HEK293 (cell line): ENCODE measurements around the gene DMD.

ENCODE experiments used
- CTCF ChIA-PET: fragments of 350-600 bp; formaldehyde crosslinking; extraction: SDS; loops from one replicate; lab custom pipeline; 2021; ENCODE audit warnings: antibody characterized with exemption; lab: Yijun Ruan, JAX
- POLR2A ChIA-PET: fragments of 300-600 bp; formaldehyde crosslinking; extraction: SDS; loops from one replicate; lab custom pipeline; 2020; ENCODE audit warnings: antibody characterized with exemption, inconsistent platforms; lab: Yijun Ruan, JAX
- H3K27ac ChIP-seq: fragments of 200-500 bp; sonication (Bioruptor generic); 2 replicates; pipeline ENCODE4 v1.5.1; 2014; ENCODE audit warnings: low read depth, low read length, control low read depth, inconsistent platforms; ENCODE audit errors: extremely low read depth
- H3K36me3 ChIP-seq, 2 experiments: fragments of 200-500 bp in 1 of 2; sonication (Bioruptor generic) in 1 of 2; 1 replicate in 1 of 2; 2 replicates in 1 of 2; pipeline ENCODE4 v1.5.1; 2014 to 2017; ENCODE audit warnings: inconsistent platforms in 2 of 2, low read length in 2 of 2; ENCODE audit not compliant: control insufficient read depth in 2 of 2, insufficient read depth in 1 of 2
- H3K4me1 ChIP-seq: fragments of 200-500 bp; sonication (Bioruptor generic); 2 replicates; pipeline ENCODE4 v1.5.1; 2014; ENCODE audit warnings: mild to moderate bottlenecking, low read length, inconsistent platforms; ENCODE audit not compliant: control insufficient read depth, insufficient read depth
- H3K4me3 ChIP-seq: 2 replicates; pipeline ENCODE4 v1.5.1; 2011; ENCODE audit warnings: low read depth, mild to moderate bottlenecking, control low read depth, low read length, moderate library complexity
- H3K9me3 ChIP-seq: fragments of 200-500 bp; sonication (Bioruptor generic); 2 replicates; pipeline ENCODE4 v1.5.1; 2014; ENCODE audit warnings: low read depth, low read length, inconsistent platforms; ENCODE audit not compliant: control insufficient read depth, insufficient read depth
- CTCF ChIP-seq: fragments of 450-650 bp; formaldehyde crosslinking; IDR thresholded peaks from 2 replicates; pipeline ENCODE4 v1.5.1; 2016; ENCODE audit warnings: missing biosample characterization, missing genetic modification characterization
- EGR2 ChIP-seq: fragments of 450-650 bp; formaldehyde crosslinking; IDR thresholded peaks from 2 replicates; pipeline ENCODE4 v1.5.1; 2016; ENCODE audit warnings: low read depth, missing biosample characterization, missing genetic modification characterization
- KLF16 ChIP-seq: fragments of 450-650 bp; formaldehyde crosslinking; IDR thresholded peaks from 2 replicates; pipeline ENCODE4 v1.5.1; 2017; ENCODE audit warnings: missing biosample characterization, missing genetic modification characterization
- OVOL3 ChIP-seq: fragments of 450-650 bp; formaldehyde crosslinking; IDR thresholded peaks from 2 replicates; pipeline ENCODE4 v1.5.1; 2016; ENCODE audit warnings: missing biosample characterization, missing genetic modification characterization
- PRDM2 ChIP-seq: fragments of 450-650 bp; formaldehyde crosslinking; IDR thresholded peaks from 2 replicates; pipeline ENCODE4 v1.5.1; 2016; ENCODE audit warnings: missing biosample characterization, missing genetic modification characterization, borderline replicate concordance
- REPIN1 ChIP-seq: fragments of 450-650 bp; formaldehyde crosslinking; IDR thresholded peaks from 2 replicates; pipeline ENCODE4 v1.5.1; 2017; ENCODE audit warnings: missing biosample characterization, missing genetic modification characterization, low read depth
- TCF7L2 ChIP-seq: IDR thresholded peaks from 2 replicates; pipeline ENCODE4 v1.6.1; 2011; ENCODE audit warnings: low read depth, mild to moderate bottlenecking, inconsistent platforms, low read length, moderate library complexity, borderline replicate concordance
- ZBTB17 ChIP-seq: fragments of 450-650 bp; formaldehyde crosslinking; IDR thresholded peaks from 2 replicates; pipeline ENCODE4 v1.5.1; 2016; ENCODE audit warnings: missing biosample characterization, missing genetic modification characterization
- ZBTB21 ChIP-seq: fragments of 450-650 bp; formaldehyde crosslinking; IDR thresholded peaks from 2 replicates; pipeline ENCODE4 v1.5.1; 2017; ENCODE audit warnings: missing biosample characterization, missing genetic modification characterization
- ZBTB26 ChIP-seq: fragments of 450-650 bp; formaldehyde crosslinking; optimal IDR thresholded peaks from 2 replicates; pipeline ENCODE3; 2016; ENCODE audit warnings: missing biosample characterization, mild to moderate bottlenecking, missing genetic modification characterization
- ZFP37 ChIP-seq: fragments of 450-650 bp; formaldehyde crosslinking; IDR thresholded peaks from 2 replicates; pipeline ENCODE4 v1.5.1; 2016; ENCODE audit warnings: missing biosample characterization, missing genetic modification characterization
- ZIC2 ChIP-seq: fragments of 450-650 bp; formaldehyde crosslinking; IDR thresholded peaks from 2 replicates; pipeline ENCODE4 v1.5.1; 2016; ENCODE audit warnings: missing biosample characterization, missing genetic modification characterization
- ZNF404 ChIP-seq: fragments of 450-650 bp; formaldehyde crosslinking; IDR thresholded peaks from 2 replicates; pipeline ENCODE4 v1.5.1; 2017; ENCODE audit warnings: missing biosample characterization, missing genetic modification characterization
- ZNF449 ChIP-seq: fragments of 450-650 bp; formaldehyde crosslinking; IDR thresholded peaks from 2 replicates; pipeline ENCODE4 v1.5.1; 2017; ENCODE audit warnings: missing biosample characterization, mild to moderate bottlenecking, missing genetic modification characterization, moderate library complexity
- ZNF626 ChIP-seq: fragments of 450-650 bp; sonication (Bioruptor Pico); formaldehyde crosslinking; IDR thresholded peaks from 2 replicates; pipeline ENCODE4 v1.5.1; 2018; ENCODE audit warnings: missing biosample characterization, missing genetic modification characterization, inconsistent platforms
- ZNF654 ChIP-seq: fragments of 450-650 bp; formaldehyde crosslinking; IDR thresholded peaks from 2 replicates; pipeline ENCODE4 v1.5.1; 2016; ENCODE audit warnings: low read depth, missing biosample characterization, missing genetic modification characterization
- ZSCAN16 ChIP-seq: fragments of 450-650 bp; formaldehyde crosslinking; IDR thresholded peaks from 2 replicates; pipeline ENCODE4 v1.5.1; 2016; ENCODE audit warnings: missing biosample characterization, missing genetic modification characterization

Gene DMD

GRCh38 chrX:32483534-32484136 lies 727.7 kb downstream of the DMD start (continued):
- no peak for TF ChIP-seq PRDM2 (tag by site-specific recombination)
- TF ChIP-seq ZNF654 (tag by site-specific recombination) = peak; percentile 37
- no peak for TF ChIP-seq KLF16 (tag by site-specific recombination)
- no peak for TF ChIP-seq ZBTB17 (tag by site-specific recombination)

GRCh38 chrX:32480019-32480418 lies 731.3 kb downstream of the DMD start:
- no peaks in the 10 kb centered on the region for H3K4me1 ChIP-seq
- no peak overlapping the region for H3K4me3 ChIP-seq
- ChIA-PET POLR2A (no interaction called here), CTCF (no interaction called here)
- no peaks in the 10 kb centered on the region for H3K36me3 ChIP-seq
- no peaks in the 10 kb centered on the region for H3K9me3 ChIP-seq
- no peak for TF ChIP-seq ZFP37 (tag by site-specific recombination)
- no peak for TF ChIP-seq REPIN1
- no peak for TF ChIP-seq CTCF
- no peak for TF ChIP-seq ZBTB21
- TF ChIP-seq EGR2 (tag by site-specific recombination) = no peak
- TF ChIP-seq ZBTB26 = no peak
- TF ChIP-seq OVOL3 (tag by site-specific recombination) = no peak
- no peak for TF ChIP-seq ZNF626 (tag by site-specific recombination)
- TF ChIP-seq ZSCAN16 (tag by site-specific recombination) = no peak
- TF ChIP-seq ZIC2 (tag by site-specific recombination) = no peak
- TF ChIP-seq ZNF404 (tag by site-specific recombination) = no peak
- no peak for TF ChIP-seq ZNF449
- TF ChIP-seq TCF7L2 = no peak
- H3K27ac ChIP-seq = no peak overlapping the region
